Activated CD4-positive, alpha-beta T cell treated with anti-CD3 and anti-CD28 coated beads for 1 hour (primary cell): ENCODE measurements around the gene CCDC197.
A peak's percentile ranks its signal among the peaks of the same experiment; 100 is the strongest.

ENCODE experiments used
- DNase-seq: peaks from one replicate; pipeline ENCODE4 v3.0.0-alpha.2; 2020

CCDC197 gene

GRCh38 chr14:93997082-93997481 is at the start of gene CCDC197:
CCDC197 (plus strand) TSS chr14:93997301; CDS start chr14:93998132, 831 bp downstream.
- DNase-seq, result no peak

GRCh38 chr14:93949511-93950075 is 47.5 kb upstream of the CCDC197 start:
- no peak for DNase-seq

- no peak for DNase-seq
Measured at GRCh38 chr14:93950948-93951634, 46.0 kb upstream of the CCDC197 start.

DNA sequence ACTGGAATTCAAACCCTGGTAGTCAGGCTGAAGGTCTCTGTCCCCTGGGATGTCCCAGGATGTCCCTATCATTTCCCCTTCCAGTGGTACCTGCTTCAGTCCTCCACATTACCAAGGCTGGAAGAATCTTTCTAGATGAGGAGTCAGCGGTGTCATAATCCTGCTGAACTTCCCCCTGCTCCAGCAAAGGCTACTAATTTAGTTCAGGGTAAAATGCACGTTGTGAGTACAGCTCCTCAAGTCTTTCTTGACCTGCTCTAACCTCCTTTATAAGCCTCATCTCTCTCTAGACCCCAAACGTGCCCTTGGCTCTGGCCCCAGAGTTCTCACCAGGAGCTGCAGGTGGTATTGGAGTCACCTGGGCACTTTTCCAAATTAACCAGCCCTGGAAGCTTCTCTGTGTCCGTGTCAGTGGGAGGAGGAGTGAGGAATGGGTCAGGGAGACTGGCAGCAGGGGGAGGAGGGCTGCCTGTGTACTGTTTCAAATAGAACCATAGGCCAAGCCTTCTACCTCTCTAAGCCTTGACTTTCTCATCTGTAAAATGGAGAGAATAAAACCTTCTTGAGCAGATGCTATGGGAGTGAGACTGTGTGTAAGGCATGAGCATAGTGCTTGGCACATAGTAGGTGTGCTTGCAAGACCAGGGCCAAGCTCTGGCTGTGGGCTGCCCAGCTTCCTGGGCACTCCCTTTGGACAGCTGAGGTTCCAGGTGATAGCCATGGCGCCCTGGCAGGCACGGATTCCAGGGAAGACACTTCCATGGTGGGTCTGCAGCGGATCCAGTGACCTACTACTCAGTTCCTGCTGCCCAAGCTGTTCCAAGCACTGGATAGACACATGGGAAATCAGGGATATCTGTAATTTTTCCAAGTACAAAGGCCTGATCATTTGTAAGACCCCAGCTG is 45.2 kb upstream of the CCDC197 start:
- DNase-seq, result no peak

DNA sequence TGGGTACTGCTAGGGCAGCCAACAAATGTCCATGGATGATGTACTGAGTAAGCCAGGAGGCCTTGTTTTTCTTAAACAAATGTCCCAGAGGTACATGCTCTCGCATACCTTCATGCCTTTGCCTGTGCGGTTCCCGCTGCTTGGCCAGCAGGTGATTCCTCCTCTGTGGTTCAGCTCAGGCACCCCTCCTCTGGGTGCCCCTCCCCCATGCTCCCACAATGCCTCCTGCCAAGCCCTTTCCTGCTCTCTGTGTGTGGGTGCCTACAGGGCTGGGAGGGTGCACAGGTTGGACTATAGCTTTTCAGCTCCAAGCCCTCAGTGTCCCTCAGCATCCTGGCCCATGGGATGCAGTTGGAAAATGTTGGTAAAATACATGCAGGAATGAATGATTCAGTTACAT is 44.3 kb upstream of the CCDC197 start:
- no peak for DNase-seq

DNA sequence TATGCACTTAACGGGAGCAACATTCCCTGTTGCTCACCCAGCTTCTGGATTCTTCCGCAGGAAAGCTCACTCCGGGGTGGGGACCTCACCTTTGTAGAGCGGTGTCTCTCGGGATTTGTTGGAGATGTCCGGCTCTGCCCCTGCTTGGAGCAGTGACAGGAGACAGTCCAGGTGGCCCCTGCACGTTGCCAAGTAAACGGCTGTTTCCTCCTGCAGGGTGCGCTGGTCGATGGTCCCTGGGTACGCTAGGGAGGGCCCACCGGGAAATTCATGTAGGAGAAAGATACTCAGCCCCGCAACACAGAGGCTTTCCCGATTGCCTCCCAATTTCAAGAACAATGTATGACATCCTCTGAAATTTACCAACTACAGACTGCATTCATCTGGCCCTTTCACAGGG is 43.8 kb upstream of the CCDC197 start:
- DNase-seq, result no peak

DNA sequence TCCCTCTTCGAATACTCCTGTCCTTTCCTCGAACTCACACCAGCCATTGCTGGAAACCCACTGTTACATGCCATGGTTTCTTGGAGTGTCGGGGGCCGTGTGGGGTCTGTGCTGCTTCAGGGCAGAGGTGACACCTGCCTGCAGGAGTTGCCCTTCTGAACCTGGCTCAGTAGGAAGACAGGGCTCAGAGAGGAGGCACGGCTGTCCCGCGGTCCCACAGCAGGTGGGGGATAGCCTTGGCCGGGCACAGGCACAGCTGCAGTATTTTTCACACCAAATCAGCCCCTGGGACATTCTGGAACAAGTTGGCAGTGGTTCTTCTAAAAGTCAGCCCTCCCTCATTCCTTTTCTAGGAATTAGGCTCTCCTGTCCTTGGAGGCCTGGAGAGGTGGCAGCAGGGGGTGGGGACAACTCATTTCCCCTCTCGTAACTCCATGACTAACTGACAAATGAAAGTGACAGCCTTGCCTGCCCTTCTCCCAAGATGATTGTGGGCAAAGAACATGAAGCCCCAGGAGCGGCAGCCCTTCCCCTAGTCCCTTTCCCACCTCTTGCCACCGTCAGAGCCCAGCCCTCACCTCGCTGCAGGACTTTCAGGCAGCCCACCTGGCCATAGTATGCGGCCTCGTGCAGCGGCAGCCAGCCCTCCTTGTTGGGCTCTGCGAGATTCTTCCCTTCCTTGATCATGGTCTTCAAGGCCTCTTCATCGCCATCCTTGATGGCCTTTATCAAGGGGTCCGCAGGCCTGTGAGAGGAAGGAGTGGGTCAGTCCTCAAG is 43.2 kb upstream of the CCDC197 start:
- no peak for DNase-seq

DNA sequence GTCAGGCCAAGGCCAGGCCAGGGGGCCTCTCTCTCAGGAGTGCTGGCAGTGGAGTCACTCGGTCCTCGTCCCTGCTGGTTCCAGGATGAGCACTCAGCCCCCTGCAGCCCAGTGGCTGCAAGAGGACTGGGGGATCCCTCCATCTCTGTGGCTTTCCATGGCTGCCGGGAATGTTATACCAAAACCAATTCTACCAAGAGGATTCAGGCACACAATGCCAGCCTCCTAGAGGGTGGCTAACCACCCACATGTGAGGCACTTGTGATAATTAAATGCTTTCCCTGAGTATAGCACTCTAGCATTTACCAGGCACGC is 42.6 kb upstream of the CCDC197 start:
- no peak for DNase-seq

- DNase-seq, result no peak
Measured at GRCh38 chr14:93954900-93955849, 41.9 kb upstream of the CCDC197 start.

DNA sequence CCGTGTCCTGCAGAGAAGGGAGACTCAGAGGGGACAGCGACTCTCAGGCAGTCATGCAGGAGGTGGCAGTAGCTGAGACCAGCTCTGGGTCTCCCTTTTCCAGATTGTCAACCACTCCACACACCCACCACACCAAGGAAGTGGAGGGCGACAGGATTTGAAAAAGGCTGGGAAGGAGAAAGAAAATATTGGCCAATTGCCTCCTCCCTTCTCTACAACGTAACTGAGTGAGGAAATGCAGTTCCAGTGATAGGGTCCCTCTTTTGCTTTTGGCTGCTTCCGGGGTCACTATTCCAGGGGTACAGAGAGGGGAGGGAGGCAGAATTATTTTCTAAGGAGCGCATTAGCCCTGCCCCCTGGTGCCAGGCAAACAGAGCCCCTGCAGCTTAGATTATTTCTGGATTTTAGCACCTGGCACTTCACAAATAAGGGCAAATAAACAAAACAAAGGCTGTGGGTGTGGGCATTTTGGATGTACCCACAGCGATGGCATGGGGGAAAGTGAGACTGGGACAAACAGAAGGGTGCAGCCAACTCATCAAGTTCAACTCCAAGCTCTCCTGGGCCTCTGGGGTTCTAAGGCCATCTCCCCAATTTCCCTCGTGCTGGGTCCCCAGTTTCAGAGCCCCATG is 41.1 kb upstream of the CCDC197 start:
- no peak for DNase-seq

GRCh38 chr14:93956514-93957332 is 40.4 kb upstream of the CCDC197 start:
- DNase-seq, result no peak

- DNase-seq, result no peak
Measured at GRCh38 chr14:93957333-93957710, 39.8 kb upstream of the CCDC197 start.

DNA sequence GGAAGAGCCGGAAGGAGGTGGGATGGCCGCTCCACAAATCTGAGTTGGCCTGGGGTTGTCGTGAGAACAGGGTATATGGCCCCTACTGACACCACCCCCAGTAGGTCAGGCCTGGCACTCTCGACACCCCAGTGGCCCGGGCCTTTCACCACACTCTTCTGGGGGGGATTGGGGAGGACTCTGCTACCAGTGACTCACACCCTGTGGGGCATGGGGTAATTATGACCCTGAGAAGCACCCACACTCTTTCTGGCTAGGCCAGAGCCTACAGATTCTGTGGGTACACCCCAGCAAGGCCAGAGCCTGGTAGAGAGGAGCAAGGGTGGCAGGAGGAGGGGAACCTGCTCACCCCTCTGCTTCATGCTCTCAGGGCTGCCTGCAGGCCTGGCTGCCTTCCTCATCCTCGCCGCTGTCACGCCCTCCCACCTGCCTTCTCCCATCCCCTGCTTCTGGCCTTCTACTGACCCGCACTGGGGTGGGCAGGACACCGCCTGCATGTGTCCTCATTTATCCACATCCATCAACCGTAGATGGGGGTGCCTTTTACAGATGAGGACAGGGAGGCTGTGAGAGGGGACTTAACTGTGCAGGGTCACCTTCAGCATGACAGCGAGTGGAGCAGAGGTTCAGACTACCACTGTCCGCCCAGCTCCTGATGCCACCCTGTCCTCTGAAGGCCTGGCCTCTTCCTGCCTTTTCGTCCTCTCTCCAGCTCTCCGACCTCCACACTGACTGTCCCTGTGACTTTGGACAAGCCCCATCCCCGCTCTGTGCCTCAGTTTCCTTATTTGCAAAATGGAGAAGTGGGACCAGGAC is 39.1 kb upstream of the CCDC197 start:
- DNase-seq, result no peak

DNA sequence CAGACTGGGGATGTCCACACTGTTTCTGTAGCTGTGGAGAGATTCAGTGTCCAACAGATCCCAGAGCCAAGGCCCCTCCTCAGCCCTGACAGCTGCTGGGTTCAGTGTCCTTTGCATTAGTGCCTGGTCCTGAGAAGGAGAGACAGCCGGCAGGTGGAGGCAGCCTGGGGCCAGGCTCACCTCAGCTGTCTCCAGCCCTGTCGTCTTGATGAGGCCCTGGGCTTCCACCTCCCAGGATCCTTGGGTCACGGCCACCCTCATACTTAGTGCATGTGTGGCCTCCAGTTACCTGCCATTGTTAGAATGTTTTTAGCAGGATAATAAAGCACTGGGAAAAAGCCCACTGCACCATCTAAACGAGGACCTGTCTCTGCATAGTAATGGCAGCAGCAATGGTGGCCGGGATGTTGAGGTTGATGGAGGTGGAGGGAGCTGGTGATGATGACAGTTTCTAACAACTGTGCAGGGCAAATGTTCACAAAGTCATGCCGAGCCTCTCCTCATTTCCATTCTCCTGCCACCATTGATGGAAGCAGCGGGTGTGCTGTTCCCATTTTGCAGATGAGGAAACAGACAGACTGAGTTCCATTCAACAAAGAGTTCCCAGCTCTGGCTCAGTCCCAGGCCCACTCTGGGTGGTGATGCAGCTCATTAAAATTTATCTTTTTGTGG is 38.4 kb upstream of the CCDC197 start:
- DNase-seq, result no peak

- peak; percentile 85 for DNase-seq
Measured at GRCh38 chr14:93959239-93960107, 37.6 kb upstream of the CCDC197 start.

DNA sequence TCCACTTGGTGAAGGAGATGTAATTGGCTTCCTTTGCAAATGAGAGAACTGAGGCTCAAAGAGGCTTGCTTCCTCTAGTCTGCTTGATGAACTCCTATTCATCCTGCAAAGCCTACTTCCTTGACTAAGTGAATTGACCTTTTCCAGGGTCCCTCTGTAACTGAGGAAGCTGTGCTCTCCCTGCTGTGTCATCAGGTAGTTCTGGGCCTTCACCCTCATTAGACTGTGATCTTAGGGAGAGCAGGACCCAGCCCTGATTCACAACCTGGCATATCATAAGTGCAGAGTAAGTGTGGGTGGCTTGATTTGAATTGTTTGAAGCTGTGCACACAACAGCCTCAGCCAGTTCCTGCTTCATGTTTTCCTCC is 37.0 kb upstream of the CCDC197 start:
- DNase-seq, result no peak

GRCh38 chr14:93960774-93961438 is 36.2 kb upstream of the CCDC197 start:
- no peak for DNase-seq

DNA sequence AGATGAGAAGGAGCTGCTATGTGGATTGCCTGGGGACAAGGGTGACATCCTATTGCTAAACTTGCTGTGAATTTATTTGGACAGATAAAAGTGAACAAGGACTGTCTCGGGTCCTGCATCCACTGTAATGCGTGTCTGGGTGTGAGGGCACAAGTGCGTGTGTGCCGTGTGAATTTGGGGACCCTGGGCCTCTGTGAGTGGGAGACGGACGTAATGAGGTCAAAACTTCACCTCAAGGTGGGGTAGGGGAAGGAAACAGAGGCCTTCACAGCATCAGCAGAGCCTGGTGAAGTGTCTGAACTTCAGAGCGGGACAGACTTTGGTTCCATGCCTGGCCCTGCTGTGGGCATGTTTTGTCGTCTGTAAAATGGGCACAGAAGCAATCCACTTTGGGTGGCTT is 35.5 kb upstream of the CCDC197 start:
- no peak for DNase-seq
